ENCODE data around the gene CD4.

The CD4 gene

GRCh38 chr12:6757028-6757690 lies 32.2 kb upstream of the CD4 start:
- no peak overlapping the region for H3K4me3 ChIP-seq (ENCODE audit: low read length)
- no peak for DNase-seq (ENCODE audit: low read depth)
- no peak for TF ChIP-seq CTCF (IDR thresholded peaks at IDR 0.05; ENCODE audit: insufficient read depth, low read depth, low read length, missing control alignments)

- TF ChIP-seq CTCF (IDR thresholded peaks at IDR 0.05; ENCODE audit: insufficient read depth, low read depth, low read length, missing control alignments), result no peak
- H3K4me3 ChIP-seq (ENCODE audit: low read length), result no peak overlapping the region
Measured at GRCh38 chr12:6758506-6759095, 30.7 kb upstream of the CD4 start.

GRCh38 chr12:6759741-6760140 lies 29.6 kb upstream of the CD4 start:
- no peak overlapping the region for H3K4me3 ChIP-seq (ENCODE audit: low read length)
- no peak for TF ChIP-seq CTCF (IDR thresholded peaks at IDR 0.05; ENCODE audit: insufficient read depth, low read depth, low read length, missing control alignments)
- no peak for DNase-seq (ENCODE audit: low read depth)

More at GRCh38 chr12:6758506-6759095, 30.7 kb upstream of the CD4 start:
- no peak for DNase-seq (ENCODE audit: low read depth)

- TF ChIP-seq CTCF (IDR thresholded peaks at IDR 0.05; ENCODE audit: insufficient read depth, low read depth, low read length, missing control alignments), result no peak
- DNase-seq (ENCODE audit: low read depth), result no peak
- no peak overlapping the region for H3K4me3 ChIP-seq (ENCODE audit: low read length)
Measured at GRCh38 chr12:6763380-6763779, 25.9 kb upstream of the CD4 start.

- TF ChIP-seq CTCF (IDR thresholded peaks at IDR 0.05; ENCODE audit: insufficient read depth, low read depth, low read length, missing control alignments), result no peak
- DNase-seq (ENCODE audit: low read depth), result peak; percentile 93
- H3K4me3 ChIP-seq (ENCODE audit: low read length), result peak overlapping the region; percentile 23
Measured at GRCh38 chr12:6764011-6764828, 25.1 kb upstream of the CD4 start.

- H3K4me3 ChIP-seq (ENCODE audit: low read length), result peak overlapping the region; percentile 71
- no peak for DNase-seq (ENCODE audit: low read depth)
- TF ChIP-seq CTCF (IDR thresholded peaks at IDR 0.05; ENCODE audit: insufficient read depth, low read depth, low read length, missing control alignments), result no peak
Measured at GRCh38 chr12:6765048-6765633, 24.2 kb upstream of the CD4 start.
